Hindlimb muscle (tissue), 1 donor: ENCODE data around the gene IRF9. TPM values are rescaled to one million over a fixed set of nuclear protein-coding genes. Genes with fewer than 3 reads are reported as not detected.

ENCODE experiments used
- polyA plus RNA-seq: library from polyadenylated mRNA; unstranded; fragments of 120-200 nt; gene quantifications from one replicate; pipeline ENCODE4 v1.2.1, GENCODE V29; 2013; ENCODE audit not compliant: insufficient read length

The IRF9 gene
- polyA plus RNA-seq, 1 donor, result 32.6 TPM

Other genes starting within 250 kb of the IRF9 start
- 21.9 TPM for gene DHRS4, start 207.5 kb upstream of the IRF9 start, polyA plus RNA-seq
- gene DHRS4L2, start 172.3 kb upstream of the IRF9 start, polyA plus RNA-seq, result 9.2 TPM
- 0.10 TPM for gene CARMIL3, start 109.3 kb upstream of the IRF9 start, polyA plus RNA-seq
- not detected for gene CPNE6, start 89.7 kb upstream of the IRF9 start, polyA plus RNA-seq
- 4.3 TPM for gene PCK2, start 67.0 kb upstream of the IRF9 start, polyA plus RNA-seq
- 48.2 TPM for gene DCAF11, start 46.5 kb upstream of the IRF9 start, polyA plus RNA-seq
- 1.7 TPM for gene NRL, start 46.3 kb upstream of the IRF9 start, polyA plus RNA-seq
- 146 TPM for gene FITM1, start 30.6 kb upstream of the IRF9 start, polyA plus RNA-seq
- gene PSME1, start 25.1 kb upstream of the IRF9 start, polyA plus RNA-seq, result 110 TPM
- 29.8 TPM for gene EMC9, start 19.7 kb upstream of the IRF9 start, polyA plus RNA-seq
- 75.2 TPM for gene PSME2, start 14.7 kb upstream of the IRF9 start, polyA plus RNA-seq
- gene RNF31, start 13.8 kb upstream of the IRF9 start, polyA plus RNA-seq, result 39.5 TPM
- gene REC8, start 10.8 kb downstream of the IRF9 start, polyA plus RNA-seq, result 14.5 TPM
- gene IPO4, start 27.6 kb downstream of the IRF9 start, polyA plus RNA-seq, result 33.5 TPM
- 18.6 TPM for gene TM9SF1, start 34.2 kb downstream of the IRF9 start, polyA plus RNA-seq
- gene TSSK4, start 44.4 kb downstream of the IRF9 start, polyA plus RNA-seq, result 4.5 TPM
- 37.6 TPM for gene CHMP4A, start 52.2 kb downstream of the IRF9 start, polyA plus RNA-seq
- gene MDP1, start 54.8 kb downstream of the IRF9 start, polyA plus RNA-seq, result 9.3 TPM
- gene NEDD8, start 71.1 kb downstream of the IRF9 start, polyA plus RNA-seq, result 176 TPM
- gene GMPR2, start 71.7 kb downstream of the IRF9 start, polyA plus RNA-seq, result 45.8 TPM
- gene TINF2, start 81.4 kb downstream of the IRF9 start, polyA plus RNA-seq, result 39.0 TPM
- 2.1 TPM for gene TGM1, start 101.9 kb downstream of the IRF9 start, polyA plus RNA-seq
- gene RABGGTA, start 110.3 kb downstream of the IRF9 start, polyA plus RNA-seq, result 15.0 TPM
- gene DHRS1, start 138.5 kb downstream of the IRF9 start, polyA plus RNA-seq, result 14.7 TPM
- gene NOP9, start 138.6 kb downstream of the IRF9 start, polyA plus RNA-seq, result 22.6 TPM
- gene CIDEB, start 146.7 kb downstream of the IRF9 start, polyA plus RNA-seq, result 10.3 TPM
- 4.1 TPM for gene LTB4R2, start 148.9 kb downstream of the IRF9 start, polyA plus RNA-seq
- 3.5 TPM for gene LTB4R, start 150.2 kb downstream of the IRF9 start, polyA plus RNA-seq
- 17.0 TPM for gene ADCY4, start 173.8 kb downstream of the IRF9 start, polyA plus RNA-seq
- gene RIPK3, start 178.7 kb downstream of the IRF9 start, polyA plus RNA-seq, result 2.1 TPM
- 34.8 TPM for gene NFATC4, start 206.9 kb downstream of the IRF9 start, polyA plus RNA-seq
- gene NYNRIN, start 237.7 kb downstream of the IRF9 start, polyA plus RNA-seq, result 25.1 TPM